ENCODE data around the gene PTGES3L. TPM values are rescaled to one million over a fixed set of nuclear protein-coding genes. Genes with fewer than 3 reads are reported as not detected.
"Not testable (repeated sequence)": the region's sequence is repeated elsewhere in the genome, so short reads cannot be mapped to it uniquely, and the experiment has no call there.

The PTGES3L gene
- total RNA-seq, 1 experiment from 2014 or later: 0.74 TPM

DNA sequence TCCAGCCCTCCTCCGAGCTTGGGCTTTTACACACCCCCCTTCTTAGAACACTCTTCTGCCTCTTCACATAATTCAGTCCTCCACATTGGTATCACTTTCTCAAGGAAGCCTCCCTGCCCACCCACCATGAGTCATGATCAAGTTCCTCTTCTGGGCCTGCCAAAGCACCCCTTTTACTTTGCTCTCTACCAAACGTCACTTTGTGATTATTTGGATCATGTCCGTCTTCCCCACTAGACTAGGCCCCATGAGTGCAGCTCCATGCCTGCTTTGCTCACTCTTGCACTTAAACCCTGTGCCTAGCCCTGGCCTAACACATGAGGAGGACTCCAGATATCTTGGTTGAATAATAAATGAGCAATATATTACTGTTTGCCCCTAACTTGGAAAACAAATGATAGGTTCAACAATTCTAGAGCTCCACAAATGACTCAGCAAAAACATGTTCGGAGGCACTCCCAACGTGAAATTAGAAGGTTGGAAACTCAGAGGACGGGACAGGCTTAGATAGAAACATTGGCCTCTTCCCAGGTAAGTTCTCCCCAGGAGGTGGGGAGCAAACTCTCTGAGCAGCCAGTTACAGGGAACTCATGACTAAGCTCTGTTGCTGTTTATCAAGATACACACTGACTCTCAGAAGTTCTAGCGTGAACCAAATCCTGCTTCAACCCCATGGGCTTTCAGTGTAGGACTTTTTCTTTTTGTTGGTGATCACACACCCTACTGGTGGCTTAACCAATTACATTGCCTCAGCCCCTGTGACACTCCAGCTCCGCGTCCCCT is 51.0 kb downstream of the PTGES3L start:
- peak; percentile 90 for ATAC-seq
- in situ Hi-C loops (cut with HindIII; ENCODE audit: low pct_unique_long_range_greater_than_20kb, low sequenced_read_pairs): no loop called here
- BruUV-seq (replicated peaks): no TSS peak
- intact Hi-C loops (cut with micrococcal nuclease; ENCODE audit: unreplicated experiment): no loop called here
- H3K27me3 ChIP-seq (ENCODE audit: control insufficient read depth, insufficient read depth, low read length): no peaks in the 10 kb centered on the region
- H3K27ac ChIP-seq (ENCODE audit: low read length): no peak overlapping the region
- H3K4me1 ChIP-seq (ENCODE audit: control insufficient read depth, insufficient read depth, low read length): no peaks in the 10 kb centered on the region
- H3K9me3 ChIP-seq (ENCODE audit: control insufficient read depth, insufficient read depth, low read depth, low read length): no peaks in the 10 kb centered on the region
- ChIA-PET POLR2A (interaction anchor here (0.6 kb wide), 1 partner anchor 10 kb away, joined by 7 read pairs; no protein-coding TSS in a partner anchor), CTCF (interaction anchor here (0.6 to 1.1 kb wide), 4 partner anchors 57 to 95 kb away, joined by 3 to 8 read pairs (median 4); no protein-coding TSS in a partner anchor)
- DNase-seq (ENCODE audit: low read depth, low spot score): no peak
- H3K36me3 ChIP-seq (ENCODE audit: control insufficient read depth, insufficient read depth, low read length): no peaks in the 10 kb centered on the region
- H3K4me3 ChIP-seq (ENCODE audit: low read depth in 2 of 2, low read length in 2 of 2): no peak overlapping the region
- TF ChIP-seq POLR2AphosphoS5 (IDR thresholded peaks at IDR 0.05; ENCODE audit: low read depth, low read length): no peak
- no peak for TF ChIP-seq REST (IDR thresholded peaks at IDR 0.05; ENCODE audit: insufficient read depth in 1 of 2, low read depth in 2 of 2, low read length in 1 of 2)
- TF ChIP-seq SIN3A (IDR thresholded peaks at IDR 0.05; ENCODE audit: borderline replicate concordance, insufficient read depth, low read depth, low read length): no peak
- TF ChIP-seq TCF7L2 (IDR thresholded peaks at IDR 0.05; ENCODE audit: low read depth, low read length): no peak
- TF ChIP-seq, protein P1, sequence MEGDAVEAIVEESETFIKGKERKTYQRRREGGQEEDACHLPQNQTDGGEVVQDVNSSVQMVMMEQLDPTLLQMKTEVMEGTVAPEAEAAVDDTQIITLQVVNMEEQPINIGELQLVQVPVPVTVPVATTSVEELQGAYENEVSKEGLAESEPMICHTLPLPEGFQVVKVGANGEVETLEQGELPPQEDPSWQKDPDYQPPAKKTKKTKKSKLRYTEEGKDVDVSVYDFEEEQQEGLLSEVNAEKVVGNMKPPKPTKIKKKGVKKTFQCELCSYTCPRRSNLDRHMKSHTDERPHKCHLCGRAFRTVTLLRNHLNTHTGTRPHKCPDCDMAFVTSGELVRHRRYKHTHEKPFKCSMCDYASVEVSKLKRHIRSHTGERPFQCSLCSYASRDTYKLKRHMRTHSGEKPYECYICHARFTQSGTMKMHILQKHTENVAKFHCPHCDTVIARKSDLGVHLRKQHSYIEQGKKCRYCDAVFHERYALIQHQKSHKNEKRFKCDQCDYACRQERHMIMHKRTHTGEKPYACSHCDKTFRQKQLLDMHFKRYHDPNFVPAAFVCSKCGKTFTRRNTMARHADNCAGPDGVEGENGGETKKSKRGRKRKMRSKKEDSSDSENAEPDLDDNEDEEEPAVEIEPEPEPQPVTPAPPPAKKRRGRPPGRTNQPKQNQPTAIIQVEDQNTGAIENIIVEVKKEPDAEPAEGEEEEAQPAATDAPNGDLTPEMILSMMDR (IDR thresholded peaks at IDR 0.05): peak; percentile 63

- ATAC-seq (no peak), DNase-seq (ENCODE audit: low read depth, low spot score) (no peak)
- TF ChIP-seq, protein P1 (IDR thresholded peaks at IDR 0.05): no peak
- TF ChIP-seq TCF7L2 (IDR thresholded peaks at IDR 0.05; ENCODE audit: low read depth, low read length) (no peak), SIN3A (IDR thresholded peaks at IDR 0.05; ENCODE audit: borderline replicate concordance, insufficient read depth, low read depth, low read length) (no peak), REST (IDR thresholded peaks at IDR 0.05; ENCODE audit: insufficient read depth in 1 of 2, low read depth in 2 of 2, low read length in 1 of 2) (no peak), POLR2AphosphoS5 (IDR thresholded peaks at IDR 0.05; ENCODE audit: low read depth, low read length) (no peak)
- Histone ChIP-seq H3K4me3 (ENCODE audit: low read depth in 2 of 2, low read length in 2 of 2) (no peak overlapping the region), H3K27me3 (ENCODE audit: control insufficient read depth, insufficient read depth, low read length) (no peaks in the 10 kb centered on the region), H3K4me1 (ENCODE audit: control insufficient read depth, insufficient read depth, low read length) (no peaks in the 10 kb centered on the region), H3K27ac (ENCODE audit: low read length) (no peak overlapping the region), H3K36me3 (ENCODE audit: control insufficient read depth, insufficient read depth, low read length) (no peaks in the 10 kb centered on the region), H3K9me3 (ENCODE audit: control insufficient read depth, insufficient read depth, low read depth, low read length) (no peaks in the 10 kb centered on the region)
- BruUV-seq (replicated peaks): no TSS peak
- CTCF ChIA-PET: no interaction called here
- in situ Hi-C loops (cut with HindIII; ENCODE audit: low pct_unique_long_range_greater_than_20kb, low sequenced_read_pairs) (no loop called here), intact Hi-C loops (cut with micrococcal nuclease; ENCODE audit: unreplicated experiment) (no loop called here)
- POLR2A ChIA-PET: no interaction called here
Measured at GRCh38 chr17:42924891-42925290, 55.0 kb downstream of the PTGES3L start.

DNA sequence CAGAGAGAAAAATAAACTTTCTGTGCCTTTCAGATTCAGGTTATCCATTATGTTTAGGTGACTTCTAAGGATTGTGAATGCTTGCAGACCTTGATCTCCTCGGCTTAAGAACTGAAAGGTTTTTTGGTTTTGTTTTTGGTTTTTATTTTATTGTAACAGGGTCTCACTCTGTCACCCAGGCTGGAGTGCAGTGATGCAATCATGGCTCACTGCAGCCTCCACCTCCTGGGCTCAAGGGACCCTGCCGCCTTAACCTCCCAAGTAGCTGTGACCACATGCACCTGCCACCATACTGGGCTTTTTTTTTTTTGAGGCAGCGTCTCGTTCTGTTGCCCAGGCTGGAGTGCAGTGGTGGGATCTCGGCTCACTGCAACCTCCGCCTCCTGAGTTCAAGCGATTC is 56.4 kb downstream of the PTGES3L start:
- H3K27me3 ChIP-seq (ENCODE audit: control insufficient read depth, insufficient read depth, low read length); H3K4me3 ChIP-seq (ENCODE audit: low read depth in 2 of 2, low read length in 2 of 2); POLR2A ChIA-PET; CTCF ChIA-PET; BruUV-seq (replicated peaks); intact Hi-C loops (cut with micrococcal nuclease; ENCODE audit: unreplicated experiment); H3K4me1 ChIP-seq (ENCODE audit: control insufficient read depth, insufficient read depth, low read length); DNase-seq (ENCODE audit: low read depth, low spot score); in situ Hi-C loops (cut with HindIII; ENCODE audit: low pct_unique_long_range_greater_than_20kb, low sequenced_read_pairs); H3K36me3 ChIP-seq (ENCODE audit: control insufficient read depth, insufficient read depth, low read length); H3K27ac ChIP-seq (ENCODE audit: low read length); H3K9me3 ChIP-seq (ENCODE audit: control insufficient read depth, insufficient read depth, low read depth, low read length); ATAC-seq: not testable (repeated sequence)
